ENCODE results near the gene CASP9.
"Not testable (repeated sequence)": the region's sequence is repeated elsewhere in the genome, so short reads cannot be mapped to it uniquely, and the experiment has no call there.

CASP9 gene

DNA sequence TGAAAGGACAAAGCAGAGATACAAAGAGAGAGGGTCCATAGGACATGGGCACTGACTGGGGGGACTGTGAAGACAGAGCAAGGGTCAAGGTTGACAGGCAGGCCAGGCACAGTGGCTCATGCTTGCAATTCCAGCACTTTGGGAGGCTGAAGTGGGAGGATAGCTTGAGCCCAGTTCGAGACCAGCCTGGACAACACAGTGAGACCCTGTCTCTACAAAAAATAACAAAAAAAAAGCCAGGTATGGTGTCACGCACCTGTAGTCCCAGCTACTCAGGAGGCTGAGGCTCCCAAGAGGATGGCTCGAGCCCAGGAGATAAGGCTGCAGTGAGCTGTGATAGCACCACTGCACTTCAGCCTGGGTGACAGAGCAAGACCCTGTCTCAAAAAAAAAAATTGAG lies 4.4 kb downstream of the CASP9 start:
- H3K27ac Mint-ChIP-seq = peak overlapping the region; percentile 32

GRCh38 chr1:15515022-15515663 lies 8.9 kb downstream of the CASP9 start:
- H3K27ac Mint-ChIP-seq = peak overlapping the region; percentile 79

More for the DNA sequence above, 4.4 kb downstream of the CASP9 start:
- H3K36me3 Mint-ChIP-seq (ENCODE audit: low read depth) = peaks cover 42% of the 10 kb centered on the region
- no peaks in the 10 kb centered on the region for H3K27me3 Mint-ChIP-seq (ENCODE audit: low read depth)
- H3K9me3 Mint-ChIP-seq = no peaks in the 10 kb centered on the region
- peaks cover 52% of the 10 kb centered on the region for H3K4me1 Mint-ChIP-seq (ENCODE audit: low read depth)
- no peak overlapping the region for H3K4me3 Mint-ChIP-seq

DNA sequence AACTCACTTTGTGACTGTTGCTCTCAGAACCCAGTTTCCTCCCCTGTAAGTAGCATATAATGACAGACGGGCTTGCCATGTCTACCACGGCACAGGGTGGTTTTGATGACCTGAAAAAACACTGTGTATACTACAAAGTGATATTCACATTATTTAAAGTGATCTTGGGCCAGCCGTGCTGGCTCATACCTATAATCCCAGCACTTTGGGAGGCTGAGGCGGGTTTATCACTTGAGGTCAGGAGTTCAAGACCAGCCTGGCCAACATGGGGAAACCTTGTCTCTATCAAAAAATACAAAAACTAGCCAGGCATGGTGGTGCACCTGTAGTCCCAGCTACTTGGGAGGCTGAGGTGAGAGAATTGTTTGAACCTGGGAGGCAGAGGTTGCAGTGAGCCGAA lies 9.5 kb downstream of the CASP9 start:
- H3K4me3 Mint-ChIP-seq; H3K9me3 Mint-ChIP-seq; H3K27me3 Mint-ChIP-seq (ENCODE audit: low read depth): not testable (repeated sequence)
- Mint-ChIP-seq H3K36me3 (ENCODE audit: low read depth) (peaks cover 68% of the 10 kb centered on the region), H3K27ac (peak overlapping the region; percentile 88), H3K4me1 (ENCODE audit: low read depth) (peaks cover 60% of the 10 kb centered on the region)

More at GRCh38 chr1:15515022-15515663, 8.9 kb downstream of the CASP9 start:
- Mint-ChIP-seq H3K36me3 (ENCODE audit: low read depth) (peaks cover 70% of the 10 kb centered on the region), H3K9me3 (no peaks in the 10 kb centered on the region), H3K4me1 (ENCODE audit: low read depth) (peaks cover 60% of the 10 kb centered on the region), H3K27me3 (ENCODE audit: low read depth) (no peaks in the 10 kb centered on the region), H3K4me3 (peak overlapping the region; percentile 52)

DNA sequence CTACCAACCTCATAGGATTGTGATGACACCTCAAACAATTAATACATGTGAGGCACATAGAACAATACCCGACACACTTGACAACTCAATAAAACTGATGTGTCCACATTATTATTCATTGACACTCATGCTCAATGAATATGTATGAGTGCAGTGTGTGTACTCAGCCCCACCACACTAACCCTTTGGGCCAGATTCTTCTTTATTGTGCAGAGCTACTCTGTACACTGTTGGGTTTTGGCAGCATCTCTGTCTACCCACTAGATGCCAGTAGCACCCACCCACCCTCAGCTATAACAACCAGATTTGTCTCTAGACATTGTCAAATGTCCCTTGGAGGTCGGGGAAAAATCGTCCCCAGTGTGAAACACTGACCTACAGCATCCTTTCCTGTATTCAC lies 10.1 kb downstream of the CASP9 start:
- Mint-ChIP-seq H3K27me3 (ENCODE audit: low read depth) (no peaks in the 10 kb centered on the region), H3K4me3 (no peak overlapping the region), H3K9me3 (no peaks in the 10 kb centered on the region), H3K4me1 (ENCODE audit: low read depth) (peaks cover 58% of the 10 kb centered on the region), H3K27ac (peak overlapping the region; percentile 88), H3K36me3 (ENCODE audit: low read depth) (peaks cover 68% of the 10 kb centered on the region)

- Mint-ChIP-seq H3K9me3 (no peaks in the 10 kb centered on the region), H3K4me3 (no peak overlapping the region), H3K36me3 (ENCODE audit: low read depth) (peaks cover 65% of the 10 kb centered on the region), H3K27ac (peak overlapping the region; percentile 71), H3K4me1 (ENCODE audit: low read depth) (peaks cover 55% of the 10 kb centered on the region), H3K27me3 (ENCODE audit: low read depth) (no peaks in the 10 kb centered on the region)
These were observed 10.8 kb downstream of the CASP9 start for GRCh38 chr1:15513192-15513591.

- Mint-ChIP-seq H3K36me3 (ENCODE audit: low read depth) (peaks cover 47% of the 10 kb centered on the region), H3K4me3 (no peak overlapping the region), H3K4me1 (ENCODE audit: low read depth) (peaks cover 38% of the 10 kb centered on the region), H3K9me3 (no peaks in the 10 kb centered on the region), H3K27ac (peak overlapping the region; percentile 64), H3K27me3 (ENCODE audit: low read depth) (no peaks in the 10 kb centered on the region)
These were observed 13.2 kb downstream of the CASP9 start for GRCh38 chr1:15510611-15511405.

DNA sequence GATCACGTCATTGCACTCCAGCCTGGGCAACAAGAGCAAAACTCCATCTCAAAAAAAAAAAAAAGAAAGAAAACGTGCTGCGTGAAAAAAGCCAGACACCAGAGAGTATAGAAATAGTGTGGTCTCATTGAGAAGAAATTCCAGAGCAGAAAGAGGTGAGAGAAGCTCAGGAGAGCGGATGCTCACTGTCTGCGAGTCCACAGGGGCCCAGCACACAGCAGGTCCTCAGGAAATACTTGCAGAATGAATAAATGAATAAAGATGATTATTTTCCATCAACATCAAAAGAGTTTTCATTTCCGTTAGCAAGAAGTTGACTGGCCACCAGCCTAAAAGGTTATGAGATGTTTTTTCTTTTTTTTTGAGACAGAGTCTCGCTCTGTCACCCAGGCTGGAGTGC lies 14.4 kb downstream of the CASP9 start:
- Mint-ChIP-seq H3K27me3 (ENCODE audit: low read depth) (no peaks in the 10 kb centered on the region), H3K9me3 (no peaks in the 10 kb centered on the region), H3K4me3 (no peak overlapping the region), H3K27ac (no peak overlapping the region), H3K4me1 (ENCODE audit: low read depth) (peaks cover 29% of the 10 kb centered on the region), H3K36me3 (ENCODE audit: low read depth) (peaks cover 41% of the 10 kb centered on the region)

DNA sequence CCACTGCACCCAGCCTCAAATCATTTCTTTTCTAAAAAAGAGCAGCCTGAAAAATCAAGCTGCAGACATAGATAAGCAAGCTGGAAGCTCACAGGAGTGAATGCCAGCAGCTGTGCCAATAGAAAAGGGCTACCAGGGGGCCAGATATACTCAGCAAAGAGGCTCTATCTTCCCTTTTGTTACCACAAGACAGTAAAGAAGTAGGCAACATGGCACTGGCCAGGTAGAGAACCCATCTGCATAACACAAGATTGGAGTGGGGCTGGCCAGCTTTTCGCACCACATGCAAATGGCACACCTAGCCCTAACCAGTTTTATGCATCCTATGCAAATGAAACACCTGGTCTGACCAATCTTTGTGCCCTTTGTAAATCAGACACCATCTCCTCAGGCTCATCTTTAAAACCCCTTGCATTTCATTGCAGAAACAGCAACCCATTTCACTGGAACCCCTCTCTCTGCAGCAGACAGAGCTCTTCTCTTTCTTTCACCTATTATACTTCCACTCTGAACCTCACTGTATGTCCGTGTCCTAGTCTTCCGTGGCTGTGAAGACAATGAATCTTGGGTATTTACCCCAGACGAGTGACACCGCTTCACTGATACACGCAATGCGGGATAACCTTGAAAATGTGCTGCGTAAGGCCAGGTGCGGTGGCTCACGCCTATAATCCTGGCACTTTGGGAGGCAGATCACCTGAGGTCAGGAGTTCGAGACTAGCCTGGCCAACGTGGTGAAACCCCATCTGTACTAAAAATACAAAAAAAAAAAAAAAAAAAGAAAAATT lies 15.1 kb downstream of the CASP9 start:
- Mint-ChIP-seq H3K9me3 (no peaks in the 10 kb centered on the region), H3K4me1 (ENCODE audit: low read depth) (peaks cover 22% of the 10 kb centered on the region), H3K27ac (no peak overlapping the region), H3K36me3 (ENCODE audit: low read depth) (peaks cover 34% of the 10 kb centered on the region), H3K27me3 (ENCODE audit: low read depth) (no peaks in the 10 kb centered on the region), H3K4me3 (no peak overlapping the region)

- no peak overlapping the region for H3K27ac Mint-ChIP-seq
- H3K4me3 Mint-ChIP-seq = no peak overlapping the region
- no peaks in the 10 kb centered on the region for H3K27me3 Mint-ChIP-seq (ENCODE audit: low read depth)
- H3K36me3 Mint-ChIP-seq (ENCODE audit: low read depth) = peaks cover 23% of the 10 kb centered on the region
- no peaks in the 10 kb centered on the region for H3K9me3 Mint-ChIP-seq
- peaks cover 17% of the 10 kb centered on the region for H3K4me1 Mint-ChIP-seq (ENCODE audit: low read depth)
These were observed 16.7 kb downstream of the CASP9 start for GRCh38 chr1:15507278-15507677.

DNA sequence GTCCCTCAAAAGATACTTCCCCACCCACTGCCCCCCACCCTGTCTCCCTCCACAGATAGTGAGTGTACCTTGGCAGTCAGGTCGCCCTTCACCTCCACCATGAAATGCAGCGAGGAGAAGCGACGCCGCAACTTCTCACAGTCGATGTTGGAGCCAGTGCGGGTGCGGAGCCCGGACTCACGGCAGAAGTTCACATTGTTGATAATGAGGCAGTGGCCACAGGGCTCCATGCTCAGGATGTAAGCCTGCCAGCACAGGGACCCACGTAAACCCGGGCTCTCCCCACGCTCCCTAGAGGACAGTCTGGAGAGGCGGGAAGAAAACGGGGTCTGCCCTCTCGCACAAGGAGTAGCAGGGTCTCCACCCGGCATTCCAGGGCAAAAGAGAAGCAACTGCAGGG lies 17.2 kb downstream of the CASP9 start:
- Mint-ChIP-seq H3K9me3 (no peaks in the 10 kb centered on the region), H3K4me1 (ENCODE audit: low read depth) (peaks cover 12% of the 10 kb centered on the region), H3K27me3 (ENCODE audit: low read depth) (no peaks in the 10 kb centered on the region), H3K36me3 (ENCODE audit: low read depth) (peaks cover 19% of the 10 kb centered on the region), H3K27ac (no peak overlapping the region), H3K4me3 (no peak overlapping the region)

GRCh38 chr1:15504436-15504835 lies 19.6 kb downstream of the CASP9 start:
- no peak overlapping the region for H3K27ac Mint-ChIP-seq
- H3K27me3 Mint-ChIP-seq (ENCODE audit: low read depth) = no peaks in the 10 kb centered on the region
- H3K36me3 Mint-ChIP-seq (ENCODE audit: low read depth) = peaks cover 12% of the 10 kb centered on the region
- no peaks in the 10 kb centered on the region for H3K9me3 Mint-ChIP-seq
- peaks cover 4% of the 10 kb centered on the region for H3K4me1 Mint-ChIP-seq (ENCODE audit: low read depth)
- no peak overlapping the region for H3K4me3 Mint-ChIP-seq

GRCh38 chr1:15501208-15502032 lies 22.6 kb downstream of the CASP9 start:
- Mint-ChIP-seq H3K4me1 (ENCODE audit: low read depth) (no peaks in the 10 kb centered on the region), H3K9me3 (no peaks in the 10 kb centered on the region), H3K36me3 (ENCODE audit: low read depth) (peaks cover 14% of the 10 kb centered on the region), H3K27me3 (ENCODE audit: low read depth) (no peaks in the 10 kb centered on the region), H3K27ac (no peak overlapping the region), H3K4me3 (no peak overlapping the region)

DNA sequence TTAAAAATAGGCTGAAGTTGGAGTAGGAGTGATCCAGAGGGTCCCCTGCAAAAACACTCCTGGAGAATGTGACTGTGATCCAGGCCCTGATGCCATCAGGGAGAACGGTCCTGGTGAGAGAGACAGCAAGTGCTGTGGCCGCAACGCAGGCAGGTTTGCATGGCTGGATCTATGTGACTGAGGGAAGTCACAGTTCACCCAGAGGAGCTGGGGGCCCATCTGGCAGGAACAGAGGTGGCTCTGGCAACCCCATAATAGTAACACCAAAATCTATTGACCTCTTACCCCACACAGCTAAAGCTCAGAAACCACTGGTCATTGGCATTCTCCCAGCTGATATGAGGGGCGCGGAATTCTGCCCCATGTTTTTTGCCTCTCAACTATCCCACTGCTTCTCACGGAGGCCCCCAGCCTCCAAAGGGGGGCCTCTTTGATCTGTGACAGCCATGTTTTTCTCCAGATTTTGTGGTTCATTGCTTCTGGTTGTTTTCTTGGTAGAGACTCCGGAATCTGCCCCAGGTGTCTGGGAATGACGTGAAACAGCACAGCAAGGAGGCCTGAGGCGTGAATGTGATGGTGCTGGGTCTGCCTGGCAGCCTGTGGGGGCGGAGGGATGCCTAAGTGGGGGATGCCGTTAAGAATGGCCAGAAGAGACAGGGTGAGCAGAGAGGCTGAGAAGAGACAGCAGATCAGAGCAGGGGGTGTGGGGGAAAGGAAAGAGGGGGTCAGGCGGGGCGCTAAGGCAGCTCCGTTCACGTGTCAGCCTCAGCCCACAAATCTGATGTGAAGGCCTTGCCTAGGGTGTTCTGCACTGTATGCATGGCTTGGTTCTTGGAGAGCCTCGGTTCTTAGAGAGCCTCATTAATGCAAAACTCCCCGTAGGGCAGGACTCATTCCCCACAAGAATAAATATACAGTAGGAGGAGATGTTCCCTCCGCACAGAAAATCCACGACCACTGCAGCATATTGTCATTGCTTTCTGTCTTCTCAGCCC lies 23.5 kb downstream of the CASP9 start:
- H3K27me3 Mint-ChIP-seq (ENCODE audit: low read depth) = no peaks in the 10 kb centered on the region
- H3K36me3 Mint-ChIP-seq (ENCODE audit: low read depth) = peaks cover 17% of the 10 kb centered on the region
- H3K4me3 Mint-ChIP-seq = no peak overlapping the region
- H3K27ac Mint-ChIP-seq = no peak overlapping the region
- no peaks in the 10 kb centered on the region for H3K9me3 Mint-ChIP-seq
- H3K4me1 Mint-ChIP-seq (ENCODE audit: low read depth) = no peaks in the 10 kb centered on the region
